BE2C (cell line): Measurements from ENCODE around the gene PROX1.
A peak's percentile ranks its signal among the peaks of the same experiment; 100 is the strongest.

Experiments
- DNase-seq: peaks from one replicate; pipeline ENCODE4 v3.0.0-alpha.2; 2020
- H3K27me3 ChIP-seq: fragments of 250-450 bp; sonication (Bioruptor Pico); 2 replicates; pipeline ENCODE4 v1.5.1; 2020; ENCODE audit warnings: mild to moderate bottlenecking
- H3K36me3 ChIP-seq: fragments of 250-450 bp; sonication (Bioruptor Pico); 2 replicates; pipeline ENCODE4 v1.5.1; 2020; ENCODE audit warnings: mild to moderate bottlenecking
- H3K4me1 ChIP-seq: fragments of 250-450 bp; sonication (Bioruptor Pico); 2 replicates; pipeline ENCODE4 v1.5.1; 2020
- H3K4me3 ChIP-seq: 2 replicates; pipeline ENCODE4 v1.5.1; 2011; ENCODE audit warnings: low read depth, low read length
- H3K9me3 ChIP-seq: fragments of 250-450 bp; sonication (Bioruptor Pico); 2 replicates; pipeline ENCODE4 v1.5.1; 2020
- CTCF ChIP-seq: IDR thresholded peaks from 2 replicates; pipeline ENCODE4 v1.5.1; 2012; ENCODE audit warnings: mild to moderate bottlenecking, low read depth, low read length

The PROX1 gene

DNA sequence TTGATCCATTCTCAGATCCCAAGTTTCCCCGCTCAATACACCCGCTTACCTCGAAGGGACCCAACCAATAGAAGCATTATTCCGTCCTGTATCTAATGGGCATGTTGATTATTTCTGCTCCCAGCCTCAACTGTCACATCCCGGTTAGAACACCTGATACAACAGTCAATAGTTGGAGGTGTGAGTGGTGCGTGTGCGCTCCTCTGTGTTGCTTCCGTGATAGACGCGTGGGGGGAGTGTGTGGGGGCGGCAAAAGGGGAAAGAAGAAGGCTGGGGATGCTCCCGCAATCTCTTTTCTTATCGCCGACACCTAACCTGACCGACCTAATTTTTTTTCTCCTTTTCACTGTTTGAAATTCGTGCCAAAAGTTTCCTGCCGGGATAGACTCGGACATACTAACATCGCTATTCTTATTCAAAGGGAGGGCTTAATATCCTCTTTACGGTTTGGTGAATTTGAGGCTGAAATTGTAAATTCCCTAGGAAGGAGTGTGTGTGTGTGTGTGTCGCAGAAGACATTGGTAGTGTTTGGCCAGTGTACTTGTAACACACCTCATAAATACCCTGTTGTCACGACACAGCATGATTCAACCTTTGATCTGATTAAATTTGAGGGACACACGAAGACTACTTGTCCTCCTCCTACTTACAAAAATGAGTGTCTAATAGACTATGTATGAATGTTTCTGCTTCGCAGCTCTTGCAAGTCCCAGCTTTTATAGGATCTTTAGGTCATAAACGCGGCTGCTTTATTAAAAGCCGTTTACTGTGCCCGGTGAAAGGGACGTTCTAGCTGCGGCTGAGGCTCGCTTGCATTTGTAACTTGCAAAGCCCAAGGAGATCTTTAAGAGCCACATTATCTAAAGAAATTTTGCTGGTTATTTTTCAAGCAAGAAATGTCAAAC, 1.5 kb upstream of the PROX1 start:
- TF ChIP-seq CTCF, result no peak
- no peaks in the 10 kb centered on the region for H3K36me3 ChIP-seq
- peak overlapping the region; percentile 92 for H3K4me3 ChIP-seq
- DNase-seq, result no peak
- H3K4me1 ChIP-seq, result peaks cover 12% of the 10 kb centered on the region
- no peaks in the 10 kb centered on the region for H3K9me3 ChIP-seq
- H3K27me3 ChIP-seq, result no peaks in the 10 kb centered on the region

DNA sequence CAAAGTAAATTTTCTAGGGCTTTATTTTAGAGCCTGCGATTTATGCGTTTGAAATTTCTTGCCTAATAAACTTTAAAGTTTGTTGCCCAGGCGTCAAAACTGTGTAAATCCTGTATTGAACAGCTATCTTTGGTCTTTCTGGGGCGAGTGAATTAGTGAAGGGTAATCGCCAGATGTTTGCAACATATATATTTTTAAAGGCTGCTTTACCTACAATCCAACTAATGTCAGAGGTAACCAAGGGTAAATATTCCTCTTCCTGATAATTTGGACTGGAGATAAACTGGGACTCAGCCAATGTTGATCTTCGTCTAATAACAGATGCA, 885 bp upstream of the PROX1 start:
- Histone ChIP-seq H3K9me3 (no peaks in the 10 kb centered on the region), H3K4me1 (peaks cover 12% of the 10 kb centered on the region), H3K36me3 (no peaks in the 10 kb centered on the region), H3K4me3 (peak overlapping the region; percentile 92), H3K27me3 (no peaks in the 10 kb centered on the region)
- no peak for DNase-seq
- no peak for TF ChIP-seq CTCF

DNA sequence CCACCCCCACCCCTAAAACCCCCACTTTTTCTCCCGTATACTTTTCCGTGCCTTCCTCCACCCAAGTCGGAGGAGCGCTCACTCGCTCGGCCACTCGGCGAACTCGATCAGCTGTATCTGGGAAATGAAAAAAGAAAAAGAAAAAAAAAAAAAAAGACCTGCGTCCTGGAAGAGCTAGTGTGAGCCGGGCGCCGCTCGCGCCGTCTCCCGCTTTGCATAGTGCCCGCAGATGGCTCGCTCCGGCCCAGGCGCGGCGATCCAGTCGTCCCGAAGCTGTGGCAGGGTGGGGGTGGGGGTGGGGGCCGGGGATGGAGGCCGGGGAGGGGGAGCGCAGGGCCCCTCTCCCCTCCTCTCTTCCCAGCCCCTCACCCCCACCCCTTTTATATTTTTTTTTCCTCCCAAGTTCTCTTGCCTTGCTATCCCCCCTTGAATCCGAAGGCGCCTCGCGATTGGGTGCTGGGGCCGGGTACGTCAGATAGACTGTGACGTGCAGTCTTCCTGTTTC, 299 bp upstream of the PROX1 start:
- Histone ChIP-seq H3K4me3 (peak overlapping the region; percentile 92), H3K9me3 (no peaks in the 10 kb centered on the region), H3K36me3 (no peaks in the 10 kb centered on the region), H3K4me1 (peaks cover 13% of the 10 kb centered on the region), H3K27me3 (no peaks in the 10 kb centered on the region)
- peak; percentile 93 for DNase-seq
- TF ChIP-seq CTCF, result no peak

DNA sequence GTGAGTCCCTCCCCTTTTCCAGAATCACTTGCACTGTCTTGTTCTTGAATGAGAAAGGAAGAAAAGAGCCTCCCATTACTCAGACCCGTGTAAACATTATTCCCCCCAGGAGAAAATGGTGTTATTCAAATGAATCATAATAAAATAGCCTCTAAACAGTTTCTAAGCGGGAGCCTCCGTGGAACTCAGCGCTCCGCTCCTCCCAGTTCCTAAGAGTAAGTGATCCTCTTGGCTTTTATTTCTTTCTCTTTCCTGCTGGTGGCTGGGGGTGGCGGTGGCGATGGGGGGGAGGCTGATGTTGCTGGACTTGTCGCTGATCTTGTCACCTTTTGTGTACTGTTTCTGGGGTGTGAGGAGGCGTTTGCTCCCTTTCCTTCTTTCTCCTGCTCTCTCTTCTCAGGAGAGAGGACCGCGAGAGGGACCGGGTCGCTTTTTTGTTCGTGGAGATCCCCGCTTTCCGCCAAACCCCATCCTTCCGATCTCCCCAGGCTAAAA, 781 bp downstream of the PROX1 start:
- Histone ChIP-seq H3K27me3 (no peaks in the 10 kb centered on the region), H3K36me3 (no peaks in the 10 kb centered on the region), H3K4me3 (peak overlapping the region; percentile 92), H3K4me1 (peaks cover 20% of the 10 kb centered on the region), H3K9me3 (no peaks in the 10 kb centered on the region)
- TF ChIP-seq CTCF, result no peak
- no peak for DNase-seq

- peak overlapping the region; percentile 92 for H3K4me3 ChIP-seq
- no peaks in the 10 kb centered on the region for H3K27me3 ChIP-seq
- DNase-seq, result peak; percentile 72
- peaks cover 26% of the 10 kb centered on the region for H3K4me1 ChIP-seq
- peak; percentile 24 for TF ChIP-seq CTCF
- H3K36me3 ChIP-seq, result no peaks in the 10 kb centered on the region
- H3K9me3 ChIP-seq, result no peaks in the 10 kb centered on the region
These were observed 1.5 kb downstream of the PROX1 start for GRCh38 chr1:213989002-213989855.
